ENCODE measurements around the gene ZBTB16.

DNA sequence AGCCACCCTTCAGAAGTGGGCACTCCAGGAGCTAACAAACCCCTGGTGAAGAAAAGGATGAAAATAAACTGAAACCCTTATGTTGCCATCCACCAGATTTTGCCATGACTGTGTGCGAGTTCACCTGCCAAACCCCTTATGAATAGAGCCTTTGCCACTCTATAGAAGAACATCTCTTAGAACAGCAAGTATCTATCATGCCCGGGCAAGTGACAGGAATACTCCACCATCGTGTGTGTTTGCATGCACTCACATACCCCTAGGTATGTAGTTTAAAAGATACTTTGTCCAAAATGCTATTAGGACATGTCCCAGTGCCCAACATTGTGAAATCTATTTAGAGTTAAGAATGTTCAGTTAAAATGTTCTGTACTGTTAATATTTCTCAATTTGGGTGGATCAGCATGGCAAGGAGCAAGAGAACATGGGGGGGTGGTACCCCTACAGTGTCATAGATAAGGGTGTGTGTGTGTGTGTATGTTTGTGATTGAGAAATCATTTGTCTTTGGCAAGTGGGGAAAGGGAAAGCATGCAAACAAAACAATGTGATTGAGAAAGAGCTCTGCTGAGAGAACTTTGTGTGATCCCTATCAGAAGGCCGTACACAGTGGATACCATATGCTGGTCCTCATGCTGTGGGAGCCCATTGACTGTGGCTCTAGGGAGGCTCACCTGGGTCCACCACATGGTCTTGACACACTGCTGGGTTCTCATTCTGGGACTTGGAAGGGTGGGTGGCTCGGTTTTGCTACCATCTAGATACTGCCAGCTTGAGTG lies 94.9 kb downstream of the ZBTB16 start:
- TF ChIP-seq, protein P1, sequence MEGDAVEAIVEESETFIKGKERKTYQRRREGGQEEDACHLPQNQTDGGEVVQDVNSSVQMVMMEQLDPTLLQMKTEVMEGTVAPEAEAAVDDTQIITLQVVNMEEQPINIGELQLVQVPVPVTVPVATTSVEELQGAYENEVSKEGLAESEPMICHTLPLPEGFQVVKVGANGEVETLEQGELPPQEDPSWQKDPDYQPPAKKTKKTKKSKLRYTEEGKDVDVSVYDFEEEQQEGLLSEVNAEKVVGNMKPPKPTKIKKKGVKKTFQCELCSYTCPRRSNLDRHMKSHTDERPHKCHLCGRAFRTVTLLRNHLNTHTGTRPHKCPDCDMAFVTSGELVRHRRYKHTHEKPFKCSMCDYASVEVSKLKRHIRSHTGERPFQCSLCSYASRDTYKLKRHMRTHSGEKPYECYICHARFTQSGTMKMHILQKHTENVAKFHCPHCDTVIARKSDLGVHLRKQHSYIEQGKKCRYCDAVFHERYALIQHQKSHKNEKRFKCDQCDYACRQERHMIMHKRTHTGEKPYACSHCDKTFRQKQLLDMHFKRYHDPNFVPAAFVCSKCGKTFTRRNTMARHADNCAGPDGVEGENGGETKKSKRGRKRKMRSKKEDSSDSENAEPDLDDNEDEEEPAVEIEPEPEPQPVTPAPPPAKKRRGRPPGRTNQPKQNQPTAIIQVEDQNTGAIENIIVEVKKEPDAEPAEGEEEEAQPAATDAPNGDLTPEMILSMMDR (IDR thresholded peaks at IDR 0.05): no peak
- TF ChIP-seq POLR2AphosphoS5 (IDR thresholded peaks at IDR 0.05; ENCODE audit: low read depth, low read length): no peak
- TF ChIP-seq, protein P2, sequence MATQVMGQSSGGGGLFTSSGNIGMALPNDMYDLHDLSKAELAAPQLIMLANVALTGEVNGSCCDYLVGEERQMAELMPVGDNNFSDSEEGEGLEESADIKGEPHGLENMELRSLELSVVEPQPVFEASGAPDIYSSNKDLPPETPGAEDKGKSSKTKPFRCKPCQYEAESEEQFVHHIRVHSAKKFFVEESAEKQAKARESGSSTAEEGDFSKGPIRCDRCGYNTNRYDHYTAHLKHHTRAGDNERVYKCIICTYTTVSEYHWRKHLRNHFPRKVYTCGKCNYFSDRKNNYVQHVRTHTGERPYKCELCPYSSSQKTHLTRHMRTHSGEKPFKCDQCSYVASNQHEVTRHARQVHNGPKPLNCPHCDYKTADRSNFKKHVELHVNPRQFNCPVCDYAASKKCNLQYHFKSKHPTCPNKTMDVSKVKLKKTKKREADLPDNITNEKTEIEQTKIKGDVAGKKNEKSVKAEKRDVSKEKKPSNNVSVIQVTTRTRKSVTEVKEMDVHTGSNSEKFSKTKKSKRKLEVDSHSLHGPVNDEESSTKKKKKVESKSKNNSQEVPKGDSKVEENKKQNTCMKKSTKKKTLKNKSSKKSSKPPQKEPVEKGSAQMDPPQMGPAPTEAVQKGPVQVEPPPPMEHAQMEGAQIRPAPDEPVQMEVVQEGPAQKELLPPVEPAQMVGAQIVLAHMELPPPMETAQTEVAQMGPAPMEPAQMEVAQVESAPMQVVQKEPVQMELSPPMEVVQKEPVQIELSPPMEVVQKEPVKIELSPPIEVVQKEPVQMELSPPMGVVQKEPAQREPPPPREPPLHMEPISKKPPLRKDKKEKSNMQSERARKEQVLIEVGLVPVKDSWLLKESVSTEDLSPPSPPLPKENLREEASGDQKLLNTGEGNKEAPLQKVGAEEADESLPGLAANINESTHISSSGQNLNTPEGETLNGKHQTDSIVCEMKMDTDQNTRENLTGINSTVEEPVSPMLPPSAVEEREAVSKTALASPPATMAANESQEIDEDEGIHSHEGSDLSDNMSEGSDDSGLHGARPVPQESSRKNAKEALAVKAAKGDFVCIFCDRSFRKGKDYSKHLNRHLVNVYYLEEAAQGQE (IDR thresholded peaks at IDR 0.05; ENCODE audit: insufficient read depth in 1 of 2, low read depth in 2 of 2, low read length in 1 of 2): no peak

Data from Panc1 (cell line).